ENCODE results near the gene GDF7. TPM values are rescaled to one million over a fixed set of nuclear protein-coding genes. Genes with fewer than 3 reads are reported as not detected.

The GDF7 gene
- total RNA-seq, 4 donors from 2014 or later, result 0.26 to 1.9 (median 0.78) TPM

DNA sequence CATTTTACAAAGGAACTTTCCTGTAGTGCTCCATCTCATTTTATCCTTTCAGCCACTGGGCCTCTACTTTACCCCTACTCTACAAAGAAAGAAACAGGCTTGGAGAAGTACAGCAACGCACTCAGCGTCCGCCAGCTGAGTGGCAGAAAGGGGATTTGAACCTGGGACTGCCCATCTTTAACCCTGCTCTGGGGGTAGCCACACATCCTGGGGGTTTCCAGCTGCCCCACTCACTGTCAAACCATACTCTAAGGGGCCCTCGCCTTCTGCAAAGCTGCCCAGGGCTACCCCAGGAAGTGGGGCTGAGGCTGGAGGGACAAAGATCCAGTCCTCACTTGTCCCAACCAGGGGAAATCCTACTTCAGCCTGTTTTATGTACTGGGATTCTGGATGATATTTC is 33.9 kb upstream of the GDF7 start:
- intact Hi-C loops (cut with DNase I), result no loop called here
- WGBS, 2 donors, result 83 to 89% methylated on average over 3 to 4 of the region's 4 CpGs

DNA sequence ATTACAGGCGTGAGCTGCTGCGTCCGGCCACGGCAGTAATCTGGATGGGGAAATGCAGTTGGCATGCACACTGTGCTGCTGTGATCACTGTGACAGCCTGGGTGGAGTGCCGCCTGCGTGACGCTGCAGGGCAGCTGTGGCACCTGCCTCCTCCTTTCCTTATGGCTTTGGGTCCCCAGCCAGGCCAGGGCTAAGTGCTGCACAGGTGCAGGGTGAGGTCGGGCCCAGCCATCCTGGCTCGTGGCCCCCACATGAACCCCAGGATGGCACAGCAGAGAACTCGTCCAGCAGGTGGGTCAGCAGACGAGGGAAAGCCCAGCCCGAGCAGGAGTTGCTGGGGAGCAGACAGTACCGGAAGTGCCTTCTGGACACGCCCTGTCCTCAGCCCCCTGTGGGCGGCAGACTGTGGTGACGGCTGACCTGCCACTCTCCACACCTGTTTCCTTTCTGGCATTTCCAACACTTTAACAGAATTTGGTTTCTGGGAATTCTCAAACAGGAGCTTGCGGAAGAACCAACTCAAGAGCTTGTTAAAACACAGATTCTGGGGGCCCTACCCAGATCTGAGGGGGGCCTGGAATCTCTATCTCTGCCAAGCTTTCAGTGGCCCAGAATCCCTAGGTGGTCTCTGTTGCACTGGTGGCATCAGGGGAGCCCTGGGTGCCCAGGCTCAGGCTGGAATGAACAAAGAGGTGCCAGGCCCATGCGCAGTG is 33.0 kb upstream of the GDF7 start:
- Histone ChIP-seq H3K27ac (peak overlapping the region; percentile 35 to 85 (median 82)), H3K27me3 (no peaks in the 10 kb centered on the region), H3K9me3 (no peaks in the 10 kb centered on the region), H3K4me1 (peaks cover 11 to 77% (median 31%) of the 10 kb centered on the region in 3 donors), H3K36me3 (peaks cover 0 to 48% (median 3%) of the 10 kb centered on the region in 3 donors), H3K4me3 (no peak overlapping the region)
- 58 to 79% methylated on average over 6 of the region's 18 CpGs for WGBS, 2 donors
- intact Hi-C loops (cut with DNase I), result no loop called here
- no peak for TF ChIP-seq POLR2A (IDR thresholded peaks at IDR 0.05)
- TF ChIP-seq CTCF (IDR thresholded peaks at IDR 0.05), result peak in 4 of 6 experiments; percentile 6 to 23 (median 16)
- DNase-seq, result no peak

More for the DNA sequence above, 33.9 kb upstream of the GDF7 start:
- no peak overlapping the region for H3K4me3 ChIP-seq
- no peaks in the 10 kb centered on the region for H3K27me3 ChIP-seq
- no peak for TF ChIP-seq CTCF (IDR thresholded peaks at IDR 0.05)
- TF ChIP-seq POLR2A (IDR thresholded peaks at IDR 0.05), result no peak
- no peak for DNase-seq
- H3K9me3 ChIP-seq, result no peaks in the 10 kb centered on the region
- peaks cover 11 to 76% (median 31%) of the 10 kb centered on the region in 3 donors for H3K4me1 ChIP-seq
- peaks cover 0 to 44% (median 0%) of the 10 kb centered on the region in 3 donors for H3K36me3 ChIP-seq
- peak overlapping the region in 3 of 4 donors; percentile 79 to 85 (median 84) for H3K27ac ChIP-seq

- TF ChIP-seq CTCF (IDR thresholded peaks at IDR 0.05), result no peak
- TF ChIP-seq POLR2A (IDR thresholded peaks at IDR 0.05), result no peak
- H3K36me3 ChIP-seq, result peaks cover 0 to 46% (median 3%) of the 10 kb centered on the region in 3 donors
- no peaks in the 10 kb centered on the region for H3K9me3 ChIP-seq
- peak overlapping the region; percentile 35 to 85 (median 82) for H3K27ac ChIP-seq
- peaks cover 11 to 71% (median 26%) of the 10 kb centered on the region in 3 donors for H3K4me1 ChIP-seq
- H3K4me3 ChIP-seq, result no peak overlapping the region
- WGBS, 2 donors, result 54 to 68% methylated on average over 5 to 6 of the region's 9 CpGs
- intact Hi-C loops (cut with DNase I), result loop anchor here (5.0 kb wide), 1 partner anchor 192 kb away; no protein-coding TSS in a partner anchor
- no peak for DNase-seq
- H3K27me3 ChIP-seq, result no peaks in the 10 kb centered on the region
Observed at GRCh38 chr2:20634507-20635112, 32.3 kb upstream of the GDF7 start.

DNA sequence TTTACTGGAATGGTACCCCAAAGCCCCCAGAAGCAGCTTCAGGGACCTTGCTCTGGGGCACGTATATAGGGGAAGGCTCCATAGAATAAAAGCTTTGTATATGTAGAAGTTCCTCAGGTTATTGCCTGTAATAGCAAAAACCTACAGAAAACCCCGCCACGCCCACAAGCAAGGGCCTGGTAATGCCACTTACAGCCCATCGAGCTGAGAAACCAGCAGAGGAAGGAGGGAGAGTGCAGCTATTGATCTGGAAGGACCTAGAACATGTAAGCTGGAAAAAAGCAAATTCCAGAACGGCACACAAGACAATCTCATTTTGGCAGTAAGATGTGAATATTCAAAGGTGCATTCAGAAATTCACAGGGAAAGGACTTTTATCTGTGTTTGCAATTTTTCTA is 31.8 kb upstream of the GDF7 start:
- H3K9me3 ChIP-seq, result no peaks in the 10 kb centered on the region
- H3K27me3 ChIP-seq, result no peaks in the 10 kb centered on the region
- peaks cover 1 to 47% (median 3%) of the 10 kb centered on the region in 3 donors for H3K36me3 ChIP-seq
- no peak for DNase-seq
- intact Hi-C loops (cut with DNase I), result loop anchor here (5.0 kb wide), 1 partner anchor 193 kb away; no protein-coding TSS in a partner anchor
- peaks cover 11 to 66% (median 26%) of the 10 kb centered on the region in 3 donors for H3K4me1 ChIP-seq
- no peak overlapping the region for H3K4me3 ChIP-seq
- TF ChIP-seq CTCF (IDR thresholded peaks at IDR 0.05) (no peak), POLR2A (IDR thresholded peaks at IDR 0.05) (no peak)
- H3K27ac ChIP-seq, result peak overlapping the region; percentile 35 to 85 (median 82)
- WGBS, 2 donors, result 63 to 66% methylated on average over 5 of the region's 5 CpGs
